HCT116 (cell line): ENCODE results near the gene PLGRKT. TPM values are rescaled to one million over a fixed set of nuclear protein-coding genes. Genes with fewer than 3 reads are reported as not detected.
"Not testable (repeated sequence)": the region's sequence is repeated elsewhere in the genome, so short reads cannot be mapped to it uniquely, and the experiment has no call there.

Experiments
- ATAC-seq: fragments of 200-7000 bp; cut with Tn5 transposase; 2 replicates; pipeline ENCODE4 v1.9.1; 2020; ENCODE audit warnings: mild to moderate bottlenecking, moderate library complexity
- BruUV-seq: library from RNA; stranded (reverse); fragments of 400-500 nt; replicated peaks from 2 replicates; lab custom pipeline; 2021; lab: Mats Ljungman, UMichigan
- CTCF ChIA-PET: fragments of 300-600 bp; sonication (Branson Sonifier 250); formaldehyde crosslinking; loops from one replicate; lab custom pipeline; 2021; ENCODE audit warnings: antibody characterized with exemption; lab: Charles Lee
- POLR2A ChIA-PET: fragments of 300-600, 350-600 bp; sonication (Branson Sonifier 250); formaldehyde crosslinking; loops from one replicate; lab custom pipeline; 2021; ENCODE audit warnings: antibody characterized with exemption; lab: Charles Lee
- RAD21 ChIA-PET, 2 experiments: fragments of 300-600 bp; sonication (Branson Sonifier 250); formaldehyde crosslinking; loops; one replicate each; lab custom pipeline; 2023; ENCODE audit warnings: low total read pairs in 2 of 2; ENCODE audit not compliant: uncharacterized antibody in 2 of 2, unreplicated experiment in 2 of 2, low non-redundant PET in 1 of 2; lab: Charles Lee
- DNase-seq: peaks from one replicate; pipeline ENCODE4 v3.0.0-alpha.2; 2010; ENCODE audit warnings: low read depth, low spot score
- H2AFZ ChIP-seq: fragments of 200-600 bp; shearing (Covaris generic), sonication (generic); 2 replicates; pipeline ENCODE4 v1.6.1; 2017; ENCODE audit warnings: low read depth, mixed run types, mixed read lengths, antibody characterized with exemption, low read length; ENCODE audit not compliant: poor library complexity, severe bottlenecking
- H3K27ac ChIP-seq: 2 replicates; pipeline ENCODE4 v1.5.1; 2012; ENCODE audit warnings: low read depth, low read length
- H3K27me3 ChIP-seq: fragments of 200-600 bp; sonication (generic); 2 replicates; pipeline ENCODE4 v1.6.1; 2016; ENCODE audit warnings: mixed run types, low read length, mixed read lengths; ENCODE audit not compliant: insufficient read depth
- H3K36me3 ChIP-seq, 2 experiments: fragments of 200-500 bp in 1 of 2; fragments of 200-600 bp in 1 of 2; sonication (Bioruptor generic) in 1 of 2; sonication (generic) in 1 of 2; 2 replicates each; pipeline versions ENCODE4 v1.5.1 to v1.6.1; 2014 to 2016; ENCODE audit warnings: low read length in 2 of 2, inconsistent platforms in 1 of 2, mixed read lengths in 1 of 2, mixed run types in 1 of 2; ENCODE audit not compliant: insufficient read depth in 2 of 2, control insufficient read depth in 1 of 2
- H3K4me1 ChIP-seq, 2 experiments: fragments of 200-600 bp in 1 of 2; sonication (generic) in 1 of 2; 2 replicates each; pipeline versions ENCODE4 v1.5.1 to v1.6.1; 2012 to 2017; ENCODE audit warnings: low read length in 2 of 2, inconsistent platforms in 1 of 2, mild to moderate bottlenecking in 1 of 2, mixed read lengths in 1 of 2, mixed run types in 1 of 2, moderate library complexity in 1 of 2; ENCODE audit not compliant: insufficient read depth in 2 of 2, control insufficient read depth in 1 of 2
- H3K4me2 ChIP-seq: fragments of 200-600 bp; sonication (generic); 2 replicates; pipeline ENCODE4 v1.6.1; 2017; ENCODE audit warnings: mixed run types, low read length, mixed read lengths
- H3K4me3 ChIP-seq, 2 experiments: fragments of 200-600 bp in 1 of 2; sonication (generic) in 1 of 2; replicated peaks in 1 of 2; 2 replicates each; pipeline ENCODE4 v1.5.1; 2011 to 2016; ENCODE audit warnings: low read length in 2 of 2, control low read depth in 1 of 2, low read depth in 1 of 2, mild to moderate bottlenecking in 1 of 2, mixed read lengths in 1 of 2, mixed run types in 1 of 2
- H3K79me2 ChIP-seq: fragments of 200-600 bp; sonication (generic); 2 replicates; pipeline ENCODE4 v1.6.1; 2017; ENCODE audit warnings: mild to moderate bottlenecking, mixed run types, low read length, moderate library complexity, mixed read lengths; ENCODE audit not compliant: insufficient read depth
- H3K9ac ChIP-seq: fragments of 200-600 bp; sonication (generic); 2 replicates; pipeline ENCODE4 v1.6.1; 2016; ENCODE audit warnings: low read length, mixed read lengths
- H3K9me2 ChIP-seq: fragments of 200-600 bp; sonication (generic), shearing (Covaris generic); 2 replicates; pipeline ENCODE4 v1.6.1; 2017; ENCODE audit warnings: mixed run types, mild to moderate bottlenecking, moderate library complexity; ENCODE audit not compliant: insufficient read depth
- H3K9me3 ChIP-seq, 2 experiments: fragments of 200-500 bp in 1 of 2; fragments of 200-600 bp in 1 of 2; sonication (Bioruptor generic) in 1 of 2; sonication (generic) in 1 of 2; 2 replicates each; pipeline ENCODE4 v1.6.1; 2014 to 2017; ENCODE audit warnings: low read length in 2 of 2, mixed read lengths in 2 of 2, inconsistent platforms in 1 of 2, low read depth in 1 of 2, mild to moderate bottlenecking in 1 of 2, mixed run types in 1 of 2, moderate library complexity in 1 of 2; ENCODE audit not compliant: control insufficient read depth in 1 of 2, insufficient read depth in 1 of 2
- H4K20me1 ChIP-seq: fragments of 200-600 bp; sonication (generic), shearing (Covaris generic); 2 replicates; pipeline ENCODE4 v1.6.1; 2017; ENCODE audit warnings: mixed run types, mild to moderate bottlenecking, moderate library complexity; ENCODE audit not compliant: insufficient read depth
- CEBPB ChIP-seq: IDR thresholded peaks from 2 replicates; pipeline ENCODE4 v1.6.1; 2012; ENCODE audit warnings: low read depth
- EGR1 ChIP-seq: IDR thresholded peaks from 2 replicates; pipeline ENCODE4 v1.6.1; 2012; ENCODE audit warnings: low read depth
- RAD21 ChIP-seq: IDR thresholded peaks from 2 replicates; pipeline ENCODE4 v1.6.1; 2012; ENCODE audit warnings: low read depth, mild to moderate bottlenecking
- SIN3A ChIP-seq: IDR thresholded peaks from 2 replicates; pipeline ENCODE4 v1.6.1; 2012; ENCODE audit warnings: low read depth
- SRF ChIP-seq: IDR thresholded peaks from 2 replicates; pipeline ENCODE4 v1.6.1; 2012; ENCODE audit warnings: low read depth
- TCF7L2 ChIP-seq: IDR thresholded peaks from 2 replicates; pipeline ENCODE4 v1.7.0; 2011; ENCODE audit warnings: borderline replicate concordance, inconsistent platforms; ENCODE audit not compliant: insufficient read depth, insufficient read length; ENCODE audit errors: extremely low read depth
- YY1 ChIP-seq: IDR thresholded peaks from 2 replicates; pipeline ENCODE4 v1.6.1; 2011; ENCODE audit warnings: low read length, low read depth, moderate library complexity, mild to moderate bottlenecking; ENCODE audit not compliant: insufficient replicate concordance; ENCODE audit errors: extremely low read depth
- ZFX ChIP-seq: fragments of 450-650 bp; IDR thresholded peaks from 2 replicates; pipeline ENCODE4 v1.6.1; 2017
- intact Hi-C: fragments of 100-400 bp; cut with micrococcal nuclease; formaldehyde crosslinking; loops from 2 replicates; pipeline ENCODE4 v1.10.0; 2022
- total RNA-seq: library from RNA; stranded (reverse); gene quantifications from one replicate; pipeline ENCODE4 v1.2.1, GENCODE V29; 2021; ENCODE audit not compliant: unreplicated experiment
- TF ChIP-seq, protein P1 (sequence below): IDR thresholded peaks from 2 replicates; pipeline ENCODE4 v1.6.1; 2012; ENCODE audit warnings: low read depth
- TF ChIP-seq, protein P2 (sequence below), 3 experiments: fragments of 200-600 bp in 1 of 3; sonication (generic) in 1 of 3; IDR thresholded peaks in 2 of 3; conservative IDR thresholded peaks in 1 of 3; 2 replicates each; pipeline ENCODE4 v1.5.1; 2012 to 2017; ENCODE audit warnings: low read depth in 2 of 3, low read length in 2 of 3, antibody characterized with exemption in 1 of 3, borderline replicate concordance in 1 of 3, control low read depth in 1 of 3, mild to moderate bottlenecking in 1 of 3, mixed read lengths in 1 of 3, mixed run types in 1 of 3, moderate library complexity in 1 of 3; ENCODE audit not compliant: insufficient read depth in 1 of 3

The PLGRKT gene
- total RNA-seq, 1 experiment from 2014 or later: 23.8 TPM

DNA sequence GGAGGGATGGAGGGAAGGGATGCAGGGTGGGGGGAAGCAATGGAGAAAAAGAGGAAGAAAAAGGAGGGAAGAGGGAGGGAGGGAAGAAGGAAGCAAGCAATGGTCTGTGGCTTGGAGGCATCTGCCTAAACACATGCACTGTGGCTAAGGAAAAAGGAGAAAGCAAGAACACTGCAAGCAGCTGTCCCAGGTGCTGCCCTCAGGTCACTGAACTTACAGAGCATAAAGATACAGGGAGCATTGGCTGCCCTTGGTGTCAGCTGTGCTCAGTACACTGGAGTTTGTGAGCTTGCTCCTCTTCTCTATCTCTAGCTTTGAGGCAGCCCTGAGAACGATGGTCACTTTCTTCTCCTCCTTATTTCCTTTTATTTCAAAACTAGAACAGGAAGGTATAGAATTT, 116.1 kb downstream of the PLGRKT start:
- H3K27me3 ChIP-seq, H2AFZ ChIP-seq, H3K36me3 ChIP-seq, H3K9ac ChIP-seq, intact Hi-C loops, POLR2A ChIA-PET, RAD21 ChIA-PET, BruUV-seq, ATAC-seq, H3K4me2 ChIP-seq, H3K4me3 ChIP-seq, H3K4me1 ChIP-seq, DNase-seq, H3K9me3 ChIP-seq, H3K27ac ChIP-seq, H3K9me2 ChIP-seq, H3K79me2 ChIP-seq, H4K20me1 ChIP-seq: not testable (repeated sequence)
- TF ChIP-seq, protein P1, sequence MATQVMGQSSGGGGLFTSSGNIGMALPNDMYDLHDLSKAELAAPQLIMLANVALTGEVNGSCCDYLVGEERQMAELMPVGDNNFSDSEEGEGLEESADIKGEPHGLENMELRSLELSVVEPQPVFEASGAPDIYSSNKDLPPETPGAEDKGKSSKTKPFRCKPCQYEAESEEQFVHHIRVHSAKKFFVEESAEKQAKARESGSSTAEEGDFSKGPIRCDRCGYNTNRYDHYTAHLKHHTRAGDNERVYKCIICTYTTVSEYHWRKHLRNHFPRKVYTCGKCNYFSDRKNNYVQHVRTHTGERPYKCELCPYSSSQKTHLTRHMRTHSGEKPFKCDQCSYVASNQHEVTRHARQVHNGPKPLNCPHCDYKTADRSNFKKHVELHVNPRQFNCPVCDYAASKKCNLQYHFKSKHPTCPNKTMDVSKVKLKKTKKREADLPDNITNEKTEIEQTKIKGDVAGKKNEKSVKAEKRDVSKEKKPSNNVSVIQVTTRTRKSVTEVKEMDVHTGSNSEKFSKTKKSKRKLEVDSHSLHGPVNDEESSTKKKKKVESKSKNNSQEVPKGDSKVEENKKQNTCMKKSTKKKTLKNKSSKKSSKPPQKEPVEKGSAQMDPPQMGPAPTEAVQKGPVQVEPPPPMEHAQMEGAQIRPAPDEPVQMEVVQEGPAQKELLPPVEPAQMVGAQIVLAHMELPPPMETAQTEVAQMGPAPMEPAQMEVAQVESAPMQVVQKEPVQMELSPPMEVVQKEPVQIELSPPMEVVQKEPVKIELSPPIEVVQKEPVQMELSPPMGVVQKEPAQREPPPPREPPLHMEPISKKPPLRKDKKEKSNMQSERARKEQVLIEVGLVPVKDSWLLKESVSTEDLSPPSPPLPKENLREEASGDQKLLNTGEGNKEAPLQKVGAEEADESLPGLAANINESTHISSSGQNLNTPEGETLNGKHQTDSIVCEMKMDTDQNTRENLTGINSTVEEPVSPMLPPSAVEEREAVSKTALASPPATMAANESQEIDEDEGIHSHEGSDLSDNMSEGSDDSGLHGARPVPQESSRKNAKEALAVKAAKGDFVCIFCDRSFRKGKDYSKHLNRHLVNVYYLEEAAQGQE: peak; percentile 6; the same call in 1 of the 2 replicates
- CTCF ChIA-PET: interaction anchor here (1.0 to 1.9 kb wide), 3 partner anchors 135 to 559 kb away, joined by 3 to 9 read pairs (median 4); no protein-coding TSS in a partner anchor

DNA sequence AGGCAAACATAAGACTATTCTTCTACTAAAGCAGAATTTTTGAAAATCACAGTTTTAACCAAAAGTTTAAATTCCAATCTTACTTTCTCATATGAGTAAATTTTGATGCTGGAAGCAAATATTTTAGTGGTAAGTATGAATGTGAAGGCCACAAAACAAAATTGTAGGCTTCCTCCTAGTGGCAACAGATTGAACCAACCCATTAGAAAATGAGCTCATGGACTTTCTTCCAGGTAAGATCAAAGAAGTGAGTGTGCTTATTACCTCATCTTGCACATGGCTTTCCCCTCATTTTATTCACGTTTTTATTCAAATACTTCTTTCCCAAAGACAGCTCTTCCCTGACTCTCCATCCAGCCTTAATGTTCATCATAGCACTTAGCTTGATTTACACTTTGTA, 116.7 kb downstream of the PLGRKT start:
- no peaks in the 10 kb centered on the region for H4K20me1 ChIP-seq
- intact Hi-C loops: no loop called here
- RAD21 ChIA-PET: no interaction called here
- BruUV-seq: no TSS peak
- no peak overlapping the region for H3K4me2 ChIP-seq
- no peaks in the 10 kb centered on the region for H3K9me3 ChIP-seq
- POLR2A ChIA-PET: no interaction called here
- no peaks in the 10 kb centered on the region for H3K27me3 ChIP-seq
- no peak overlapping the region for H3K4me3 ChIP-seq
- no peak overlapping the region for H2AFZ ChIP-seq
- ATAC-seq: peak; percentile 47; the same call in 1 of the 2 replicates
- H3K27ac ChIP-seq: no peak overlapping the region
- no peak for TF ChIP-seq SRF
- TF ChIP-seq CEBPB: no peak
- TF ChIP-seq, protein P2, sequence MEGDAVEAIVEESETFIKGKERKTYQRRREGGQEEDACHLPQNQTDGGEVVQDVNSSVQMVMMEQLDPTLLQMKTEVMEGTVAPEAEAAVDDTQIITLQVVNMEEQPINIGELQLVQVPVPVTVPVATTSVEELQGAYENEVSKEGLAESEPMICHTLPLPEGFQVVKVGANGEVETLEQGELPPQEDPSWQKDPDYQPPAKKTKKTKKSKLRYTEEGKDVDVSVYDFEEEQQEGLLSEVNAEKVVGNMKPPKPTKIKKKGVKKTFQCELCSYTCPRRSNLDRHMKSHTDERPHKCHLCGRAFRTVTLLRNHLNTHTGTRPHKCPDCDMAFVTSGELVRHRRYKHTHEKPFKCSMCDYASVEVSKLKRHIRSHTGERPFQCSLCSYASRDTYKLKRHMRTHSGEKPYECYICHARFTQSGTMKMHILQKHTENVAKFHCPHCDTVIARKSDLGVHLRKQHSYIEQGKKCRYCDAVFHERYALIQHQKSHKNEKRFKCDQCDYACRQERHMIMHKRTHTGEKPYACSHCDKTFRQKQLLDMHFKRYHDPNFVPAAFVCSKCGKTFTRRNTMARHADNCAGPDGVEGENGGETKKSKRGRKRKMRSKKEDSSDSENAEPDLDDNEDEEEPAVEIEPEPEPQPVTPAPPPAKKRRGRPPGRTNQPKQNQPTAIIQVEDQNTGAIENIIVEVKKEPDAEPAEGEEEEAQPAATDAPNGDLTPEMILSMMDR (IDR thresholded peaks at IDR 0.05 in 2 of 3, conservative IDR thresholded peaks at IDR 0.05 in 1 of 3; ENCODE audit: borderline replicate concordance in 1 of 3, insufficient read depth in 1 of 3, low read depth in 2 of 3, low read length in 2 of 3): peak in 2 of 3 experiments; percentile 33 to 41; a peak in 3 of 6 replicates
- TF ChIP-seq YY1: no peak
- TF ChIP-seq RAD21: peak; percentile 25; the same call in 1 of the 2 replicates
- no peak for TF ChIP-seq ZFX
- no peak for TF ChIP-seq SIN3A
- TF ChIP-seq TCF7L2: peak; percentile 27
- TF ChIP-seq EGR1: no peak
- no peaks in the 10 kb centered on the region for H3K36me3 ChIP-seq
- H3K9ac ChIP-seq: no peak overlapping the region
- H3K79me2 ChIP-seq: no peaks in the 10 kb centered on the region
- DNase-seq: no peak
- CTCF ChIA-PET: interaction anchor here (1.0 to 1.9 kb wide), 3 partner anchors 135 to 558 kb away, joined by 3 to 9 read pairs (median 4); no protein-coding TSS in a partner anchor
- H3K9me2 ChIP-seq: no peaks in the 10 kb centered on the region
- no peaks in the 10 kb centered on the region for H3K4me1 ChIP-seq
